GM12878 (cell line): ENCODE measurements around the gene MYO1D. TPM values are rescaled to one million over a fixed set of nuclear protein-coding genes. Genes with fewer than 3 reads are reported as not detected.

ENCODE experiments used
- ATAC-seq: fragments of 200-7000 bp; cut with Tn5 transposase; 3 replicates; pipeline ENCODE4 v1.9.1; 2020; ENCODE audit warnings: mild to moderate bottlenecking, moderate library complexity
- BruUV-seq: library from RNA; stranded (reverse); fragments of 400-500 nt; replicated peaks from 2 replicates; lab custom pipeline; 2021; lab: Mats Ljungman, UMichigan
- CTCF ChIA-PET: fragments of 300-600 bp; sonication (Branson Sonifier 250); formaldehyde crosslinking; extraction: SDS; loops from one replicate; lab custom pipeline; 2021; ENCODE audit warnings: inconsistent platforms; lab: Yijun Ruan, JAX
- POLR2A ChIA-PET: fragments of 350-600 bp; formaldehyde crosslinking; extraction: SDS; loops from one replicate; lab custom pipeline; 2021; ENCODE audit warnings: inconsistent platforms; lab: Charles Lee
- RAD21 ChIA-PET: fragments of 300-600 bp; sonication (Branson Sonifier 250); formaldehyde crosslinking; loops from one replicate; lab custom pipeline; 2023; ENCODE audit warnings: antibody characterized with exemption; ENCODE audit not compliant: unreplicated experiment; lab: Charles Lee
- SMC1A ChIA-PET: fragments of 300-600 bp; sonication (Branson Sonifier 250); formaldehyde crosslinking; loops from one replicate; lab custom pipeline; 2023; ENCODE audit not compliant: unreplicated experiment, uncharacterized antibody; lab: Charles Lee
- DNase-seq: peaks from one replicate; pipeline ENCODE4 v3.0.0-alpha.2; 2011; ENCODE audit warnings: low read depth, low spot score
- FAIRE-seq: peaks from 3 replicates; lab custom pipeline; 2011; peaks lifted over from hg19 to GRCh38; lab: Jason Lieb, UNC
- H2AFZ ChIP-seq: 2 replicates; pipeline ENCODE4 v1.6.0; 2011; ENCODE audit warnings: low read depth, low read length, control low read depth; ENCODE audit not compliant: control insufficient read depth
- H3K27ac ChIP-seq: 2 replicates; pipeline ENCODE4 v1.5.1; 2011; ENCODE audit warnings: control low read depth; ENCODE audit not compliant: control insufficient read depth, insufficient read depth
- H3K27me3 ChIP-seq, 2 experiments: replicated peaks in 1 of 2; 2 replicates each; pipeline versions ENCODE4 v1.6.0 to v1.6.1; 2011; ENCODE audit warnings: low read length in 1 of 2; ENCODE audit not compliant: control insufficient read depth in 2 of 2, insufficient read depth in 2 of 2
- H3K36me3 ChIP-seq, 2 experiments: 2 replicates each; pipeline ENCODE4 v1.5.1; 2011; ENCODE audit warnings: low read length in 1 of 2; ENCODE audit not compliant: control insufficient read depth in 2 of 2, insufficient read depth in 2 of 2
- H3K4me1 ChIP-seq: 2 replicates; pipeline ENCODE4 v1.6.1; 2011; ENCODE audit warnings: mild to moderate bottlenecking, low read length, moderate library complexity, mixed read lengths; ENCODE audit not compliant: control insufficient read depth, insufficient read depth
- H3K4me2 ChIP-seq: 2 replicates; pipeline ENCODE4 v1.6.0; 2011; ENCODE audit warnings: control low read depth; ENCODE audit not compliant: control insufficient read depth, insufficient read depth
- H3K4me3 ChIP-seq: fragments of 200-600 bp; sonication (generic); 2 replicates; pipeline ENCODE4 v1.5.1; 2016
- H3K79me2 ChIP-seq: 2 replicates; pipeline ENCODE4 v1.6.0; 2011; ENCODE audit warnings: low read length; ENCODE audit not compliant: control insufficient read depth, insufficient read depth
- H3K9ac ChIP-seq: 2 replicates; pipeline ENCODE4 v1.8.0; 2011; ENCODE audit warnings: low read length, control low read depth, mixed read lengths; ENCODE audit not compliant: control insufficient read depth, insufficient read depth
- H3K9me3 ChIP-seq: replicated peaks from 3 replicates; pipeline ENCODE4 v1.5.1; 2011; ENCODE audit warnings: mild to moderate bottlenecking, low read length; ENCODE audit not compliant: control insufficient read depth, insufficient read depth
- H4K20me1 ChIP-seq: 2 replicates; pipeline ENCODE4 v1.6.0; 2011; ENCODE audit not compliant: control insufficient read depth, insufficient read depth
- BMI1 ChIP-seq: fragments of 450-650 bp; IDR thresholded peaks from 2 replicates; pipeline ENCODE4 v1.6.1; 2016; ENCODE audit warnings: mild to moderate bottlenecking, moderate library complexity, borderline replicate concordance
- BRCA1 ChIP-seq: IDR thresholded peaks from 2 replicates; pipeline ENCODE4 v1.6.1; 2011; ENCODE audit warnings: low read depth, low read length, improper control_type of control experiment
- CHD2 ChIP-seq: IDR thresholded peaks from 2 replicates; pipeline ENCODE4 v1.6.1; 2011; ENCODE audit warnings: low read depth, low read length, improper control_type of control experiment, borderline replicate concordance
- EZH2 ChIP-seq: IDR thresholded peaks from 2 replicates; pipeline ENCODE4 v1.6.1; 2012; ENCODE audit warnings: low read depth, mild to moderate bottlenecking, control low read depth, inconsistent platforms, low read length, borderline replicate concordance; ENCODE audit not compliant: control insufficient read depth
- HCFC1 ChIP-seq: fragments of 150-350 bp; IDR thresholded peaks from 2 replicates; pipeline ENCODE4 v1.6.1; 2014; ENCODE audit warnings: low read length
- NFYA ChIP-seq: IDR thresholded peaks from 2 replicates; pipeline ENCODE4 v1.6.1; 2011; ENCODE audit warnings: low read depth, mild to moderate bottlenecking, low read length, improper control_type of control experiment, borderline replicate concordance
- NKRF ChIP-seq: fragments of 450-650 bp; conservative IDR thresholded peaks from 2 replicates; pipeline ENCODE4 v1.6.1; 2017; ENCODE audit warnings: mild to moderate bottlenecking, moderate library complexity
- NR2C1 ChIP-seq: fragments of 450-650 bp; IDR thresholded peaks from 2 replicates; pipeline ENCODE4 v1.6.1; 2017; ENCODE audit warnings: antibody characterized with exemption, mild to moderate bottlenecking, moderate library complexity
- NR2C2 ChIP-seq: IDR thresholded peaks from 2 replicates; pipeline ENCODE4 v1.6.1; 2011; ENCODE audit warnings: borderline replicate concordance, low read depth; ENCODE audit not compliant: control insufficient read depth, insufficient read length
- POLR2A ChIP-seq: IDR thresholded peaks from 2 replicates; pipeline ENCODE4 v1.6.1; 2011; ENCODE audit warnings: low read depth, mild to moderate bottlenecking, low read length
- RFX5 ChIP-seq: IDR thresholded peaks from 2 replicates; pipeline ENCODE4 v1.6.1; 2011; ENCODE audit warnings: low read depth, low read length, improper control_type of control experiment
- SP1 ChIP-seq: IDR thresholded peaks from one replicate; pipeline ENCODE4 v1.6.1; 2011; ENCODE audit warnings: low read depth, low read length
- SREBF2 ChIP-seq: IDR thresholded peaks from 2 replicates; pipeline ENCODE4 v1.6.1; 2012; ENCODE audit warnings: mild to moderate bottlenecking, low read length
- TCF7 ChIP-seq: IDR thresholded peaks from 2 replicates; pipeline ENCODE4 v1.6.1; 2014; ENCODE audit warnings: antibody characterized with exemption, borderline replicate concordance
- YY1 ChIP-seq: IDR thresholded peaks from 2 replicates; pipeline ENCODE4 v1.6.1; 2011; ENCODE audit warnings: low read depth, mild to moderate bottlenecking, low read length
- WGBS: methylation state at CpG from one replicate; pipeline ENCODE4 v1.1.6; 2016; ENCODE audit warnings: low lambda C conversion rate; ENCODE audit not compliant: insufficient replicate concordance, insufficient coverage; ENCODE audit errors: missing lambda C conversion rate; 5-methylcytosine and 5-hydroxymethylcytosine counted together
- in situ Hi-C: fragments of 300-500 bp; cut with MboI; formaldehyde crosslinking; loops from 9 replicates; pipeline ENCODE4 v1.14.3; 2018; ENCODE audit warnings: mixed read lengths
- intact Hi-C: fragments of 100-400 bp; cut with micrococcal nuclease; formaldehyde crosslinking; loops from one replicate; pipeline ENCODE4 v1.14.2; 2022; ENCODE audit not compliant: unreplicated experiment
- polyA plus RNA-seq, 11 experiments: library from polyadenylated mRNA; depleted of rRNA in 4 of 11; unstranded in 6 of 11; stranded (reverse) in 5 of 11; fragments of >200 nt; fragmentation: Nextera tagmentation in 4 of 11; fragmentation: Illumina TruSeq in 1 of 11; extraction: Ambion mirVana in 4 of 11; extraction: Trizol in 1 of 11; gene quantifications; 1 replicate in 1 of 11; 2 replicates in 10 of 11; pipeline versions ENCODE4 v1.2.1 to v1.2.3, GENCODE V29; 2011 to 2016; ENCODE audit warnings: inconsistent platforms in 2 of 11, missing spikeins in 2 of 11, low read depth in 1 of 11
- total RNA-seq, 4 experiments: library from RNA; depleted of rRNA in 3 of 4; stranded (reverse); fragments of >200 nt in 3 of 4; fragmentation: Illumina TruSeq in 1 of 4; extraction: Trizol in 1 of 4; gene quantifications; 2 replicates each; pipeline versions ENCODE4 v1.2.1 to v1.2.3, GENCODE V29; 2013 to 2021
- TF ChIP-seq, protein P1 (sequence below): IDR thresholded peaks from 2 replicates; pipeline ENCODE4 v1.6.1; 2011; ENCODE audit warnings: mild to moderate bottlenecking, low read depth, low read length, moderate library complexity; ENCODE audit not compliant: insufficient replicate concordance

Gene MYO1D
- total and polyA plus RNA-seq, 10 of the 15 experiments (the other 5 are each of a cell fraction or from before 2014, with no cell fraction given): 1.8 to 37.7 (median 25.4) TPM

GRCh38 chr17:32493976-32494513 lies 382.9 kb downstream of the MYO1D start:
- no peaks in the 10 kb centered on the region for H4K20me1 ChIP-seq
- BruUV-seq: no TSS peak
- no peaks in the 10 kb centered on the region for H3K9me3 ChIP-seq
- no peak for DNase-seq
- SMC1A ChIA-PET: interaction anchor here (4.1 to 11.9 kb wide), 2 partner anchors 10 to 20 kb away, joined by 28 to 286 read pairs; no protein-coding TSS in a partner anchor
- in situ Hi-C loops: no loop called here
- H3K4me1 ChIP-seq: peaks cover 35% of the 10 kb centered on the region
- TF ChIP-seq SP1: no peak
- TF ChIP-seq BRCA1: no peak
- no peak for TF ChIP-seq RFX5
- TF ChIP-seq TCF7: no peak
- TF ChIP-seq CHD2: no peak
- TF ChIP-seq, protein P1, sequence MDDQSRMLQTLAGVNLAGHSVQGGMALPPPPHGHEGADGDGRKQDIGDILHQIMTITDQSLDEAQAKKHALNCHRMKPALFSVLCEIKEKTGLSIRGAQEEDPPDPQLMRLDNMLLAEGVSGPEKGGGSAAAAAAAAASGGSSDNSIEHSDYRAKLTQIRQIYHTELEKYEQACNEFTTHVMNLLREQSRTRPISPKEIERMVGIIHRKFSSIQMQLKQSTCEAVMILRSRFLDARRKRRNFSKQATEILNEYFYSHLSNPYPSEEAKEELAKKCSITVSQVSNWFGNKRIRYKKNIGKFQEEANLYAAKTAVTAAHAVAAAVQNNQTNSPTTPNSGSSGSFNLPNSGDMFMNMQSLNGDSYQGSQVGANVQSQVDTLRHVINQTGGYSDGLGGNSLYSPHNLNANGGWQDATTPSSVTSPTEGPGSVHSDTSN: no peak
- no peak for TF ChIP-seq NR2C1
- no peak for TF ChIP-seq YY1
- no peak for TF ChIP-seq NR2C2
- TF ChIP-seq SREBF2: no peak
- no peak for TF ChIP-seq BMI1
- no peak for TF ChIP-seq EZH2
- no peak for TF ChIP-seq NKRF
- TF ChIP-seq NFYA: no peak
- no peak for TF ChIP-seq HCFC1
- no peak for TF ChIP-seq POLR2A
- TF ChIP-seq, all 136 proteins: peak for 0
- ATAC-seq: no peak
- no peak overlapping the region for H3K27ac ChIP-seq
- no peak overlapping the region for H3K4me3 ChIP-seq
- H3K9ac ChIP-seq: no peak overlapping the region
- H3K79me2 ChIP-seq: peaks cover 32% of the 10 kb centered on the region
- H3K36me3 ChIP-seq: peaks cover 3 to 10% of the 10 kb centered on the region in 2 experiments; a peak in 3 of 4 replicates
- CTCF ChIA-PET: no interaction called here
- no peaks in the 10 kb centered on the region for H3K27me3 ChIP-seq
- no peak for FAIRE-seq
- H3K4me2 ChIP-seq: no peak overlapping the region
- no peak overlapping the region for H2AFZ ChIP-seq
- RAD21 ChIA-PET: interaction anchor here (16.4 kb wide), 1 partner anchor 24 kb away, joined by 543 read pairs; no protein-coding TSS in a partner anchor
- WGBS: 96% methylated on average over 11 of the region's 11 CpGs
- intact Hi-C loops: no loop called here
- POLR2A ChIA-PET: interaction anchor here (8.6 to 12.5 kb wide), 2 partner anchors 18 to 30 kb away, joined by 106 to 308 read pairs; no protein-coding TSS in a partner anchor
